ENCODE measurements around the gene SAAL1.
"Not testable (repeated sequence)": the region's sequence is repeated elsewhere in the genome, so short reads cannot be mapped to it uniquely, and the experiment has no call there.

SAAL1 gene, protein sequence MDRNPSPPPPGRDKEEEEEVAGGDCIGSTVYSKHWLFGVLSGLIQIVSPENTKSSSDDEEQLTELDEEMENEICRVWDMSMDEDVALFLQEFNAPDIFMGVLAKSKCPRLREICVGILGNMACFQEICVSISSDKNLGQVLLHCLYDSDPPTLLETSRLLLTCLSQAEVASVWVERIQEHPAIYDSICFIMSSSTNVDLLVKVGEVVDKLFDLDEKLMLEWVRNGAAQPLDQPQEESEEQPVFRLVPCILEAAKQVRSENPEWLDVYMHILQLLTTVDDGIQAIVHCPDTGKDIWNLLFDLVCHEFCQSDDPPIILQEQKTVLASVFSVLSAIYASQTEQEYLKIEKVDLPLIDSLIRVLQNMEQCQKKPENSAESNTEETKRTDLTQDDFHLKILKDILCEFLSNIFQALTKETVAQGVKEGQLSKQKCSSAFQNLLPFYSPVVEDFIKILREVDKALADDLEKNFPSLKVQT

DNA sequence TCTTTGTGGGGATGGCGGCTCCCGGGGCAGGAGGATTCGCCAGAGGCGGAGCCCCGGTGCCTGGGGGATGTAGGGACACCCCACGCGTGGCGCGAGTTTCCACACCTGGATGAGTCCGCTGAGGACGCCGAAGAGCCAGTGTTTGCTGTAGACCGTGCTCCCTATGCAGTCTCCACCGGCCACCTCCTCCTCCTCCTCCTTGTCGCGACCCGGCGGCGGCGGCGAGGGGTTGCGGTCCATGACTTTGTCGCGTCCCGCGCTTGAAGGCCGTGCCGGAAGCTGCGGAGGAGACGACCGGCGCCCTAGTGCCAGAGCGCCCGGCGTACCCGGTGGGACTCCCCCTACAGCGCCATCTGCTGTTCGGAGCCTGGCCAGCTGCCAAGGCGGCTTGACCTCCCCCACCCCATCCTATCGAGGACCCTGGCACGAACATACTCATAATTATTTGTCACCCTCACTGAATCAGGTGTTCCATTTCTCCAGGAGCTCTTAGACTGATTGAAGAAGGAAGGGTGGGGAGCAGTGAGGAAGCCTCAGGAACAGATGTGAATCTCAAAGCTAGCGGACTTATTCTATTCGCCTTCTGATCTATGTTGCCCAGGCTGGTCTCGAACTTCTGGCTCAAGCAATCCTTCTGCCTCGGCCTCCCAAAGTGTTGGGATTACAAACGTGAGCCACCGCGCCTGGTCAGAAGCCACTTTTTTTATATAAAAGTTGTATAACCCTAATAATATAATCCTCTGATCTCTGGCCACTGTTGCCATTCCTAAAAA, at the start of gene SAAL1:
Gene SAAL1, minus strand, starts transcription at position 281 of the 773 bp plus-strand sequence. Its CDS starts 41 bp downstream, at position 240.
- peak; percentile 69 for DNase-seq

DNA sequence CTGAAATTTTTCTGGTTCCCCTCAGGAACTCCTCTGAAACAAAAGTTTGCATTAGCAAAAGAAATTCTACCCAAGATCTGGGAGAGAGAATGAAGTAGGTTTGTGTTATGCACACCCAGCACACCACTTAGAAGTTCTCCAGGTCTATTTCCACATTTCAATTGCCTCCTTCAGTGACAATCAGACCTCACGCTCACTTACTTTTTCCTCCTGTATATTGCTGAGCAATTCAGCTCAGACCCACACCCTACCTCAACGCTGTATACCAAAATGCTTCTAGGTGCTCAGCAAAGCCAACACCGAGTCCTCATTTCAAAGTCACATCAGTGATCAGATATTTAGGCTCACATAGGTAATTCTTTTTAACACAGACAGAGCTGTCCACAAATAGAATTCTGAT, 45.7 kb upstream of the SAAL1 start:
- no peak for DNase-seq

DNA sequence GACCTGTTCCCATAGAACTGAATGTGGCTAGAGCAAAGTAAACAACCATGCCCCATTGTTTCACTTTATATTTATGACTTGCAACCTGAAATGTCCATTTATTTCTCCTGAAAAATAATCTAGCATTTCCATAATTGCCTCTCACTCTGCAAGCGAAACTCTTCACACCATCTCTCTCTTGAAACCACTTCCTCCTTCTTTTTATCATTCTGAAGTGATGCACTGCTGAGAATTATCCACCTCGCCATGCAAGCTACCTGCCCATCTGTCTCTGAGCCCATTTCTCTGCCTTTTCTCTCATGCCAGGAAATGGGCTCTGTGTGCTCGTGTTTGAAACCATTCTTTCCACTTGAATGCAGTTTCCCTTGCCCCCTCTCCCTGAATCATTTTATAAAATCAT, 40.0 kb upstream of the SAAL1 start:
- no peak for DNase-seq

DNA sequence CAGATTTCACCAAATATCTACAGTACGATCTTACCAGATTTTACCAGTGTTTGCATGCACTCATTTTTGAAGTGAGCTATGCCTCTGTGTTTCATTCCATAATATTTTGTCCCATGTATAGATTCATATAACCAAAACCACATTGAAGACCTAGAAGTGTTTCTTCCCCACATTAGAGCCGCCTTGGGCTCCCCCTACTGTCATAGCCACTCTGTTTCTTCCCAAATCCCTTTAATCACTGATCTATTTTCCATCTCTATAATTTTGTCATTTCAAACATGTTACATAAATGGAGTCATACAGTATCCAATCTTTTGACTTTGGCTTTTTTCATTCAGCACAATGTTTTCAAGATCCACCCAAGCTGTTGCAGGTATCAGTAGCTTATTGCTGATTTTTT, 39.1 kb upstream of the SAAL1 start:
- no peak for DNase-seq

DNA sequence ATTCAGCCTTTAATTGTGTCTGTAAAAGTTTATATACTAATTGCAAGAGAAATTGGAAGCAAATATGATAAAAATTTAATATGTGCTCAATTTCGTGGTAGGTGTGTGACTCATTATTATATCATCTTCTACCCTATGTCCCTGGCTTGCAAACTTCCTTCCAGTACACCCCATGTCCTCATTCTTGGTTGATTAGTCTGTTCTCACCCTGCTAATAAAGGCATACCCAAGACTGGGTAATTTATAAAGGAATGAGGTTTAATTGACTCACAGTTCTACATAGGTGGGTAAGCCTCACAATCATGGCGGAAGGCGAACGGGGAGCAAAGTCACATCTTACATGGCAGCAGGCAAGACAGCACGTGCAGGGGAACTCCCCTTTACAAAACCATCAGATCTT, 38.4 kb upstream of the SAAL1 start:
- no peak for DNase-seq

DNA sequence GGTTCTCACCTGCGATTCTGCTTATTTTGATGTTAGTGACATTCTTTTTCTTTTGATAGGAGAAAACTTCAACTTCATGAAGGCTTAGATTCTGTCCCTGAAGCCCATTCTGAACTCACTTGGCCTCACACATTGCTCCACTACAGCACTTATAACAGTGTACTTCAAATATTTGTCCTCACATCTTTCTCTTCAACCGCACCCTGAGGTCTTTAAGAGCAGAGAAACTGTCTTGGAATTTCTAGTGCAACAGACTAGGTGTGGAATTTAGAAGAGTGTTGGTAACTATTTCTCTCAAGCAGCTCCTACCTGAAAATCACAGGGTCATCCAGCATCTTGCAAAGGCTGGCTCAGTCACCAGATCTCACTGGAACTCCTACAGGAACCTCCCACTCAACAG, 34.3 kb upstream of the SAAL1 start:
- DNase-seq: no peak

DNA sequence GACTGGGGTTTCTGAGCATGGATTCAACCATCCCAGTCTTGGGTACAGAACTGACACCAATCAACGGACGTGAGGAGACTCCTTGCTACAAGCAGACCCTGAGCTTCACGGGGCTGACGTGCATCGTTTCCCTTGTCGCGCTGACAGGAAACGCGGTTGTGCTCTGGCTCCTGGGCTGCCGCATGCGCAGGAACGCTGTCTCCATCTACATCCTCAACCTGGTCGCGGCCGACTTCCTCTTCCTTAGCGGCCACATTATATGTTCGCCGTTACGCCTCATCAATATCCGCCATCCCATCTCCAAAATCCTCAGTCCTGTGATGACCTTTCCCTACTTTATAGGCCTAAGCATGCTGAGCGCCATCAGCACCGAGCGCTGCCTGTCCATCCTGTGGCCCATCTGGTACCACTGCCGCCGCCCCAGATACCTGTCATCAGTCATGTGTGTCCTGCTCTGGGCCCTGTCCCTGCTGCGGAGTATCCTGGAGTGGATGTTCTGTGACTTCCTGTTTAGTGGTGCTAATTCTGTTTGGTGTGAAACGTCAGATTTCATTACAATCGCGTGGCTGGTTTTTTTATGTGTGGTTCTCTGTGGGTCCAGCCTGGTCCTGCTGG, 31.4 kb upstream of the SAAL1 start:
- no peak for DNase-seq

DNA sequence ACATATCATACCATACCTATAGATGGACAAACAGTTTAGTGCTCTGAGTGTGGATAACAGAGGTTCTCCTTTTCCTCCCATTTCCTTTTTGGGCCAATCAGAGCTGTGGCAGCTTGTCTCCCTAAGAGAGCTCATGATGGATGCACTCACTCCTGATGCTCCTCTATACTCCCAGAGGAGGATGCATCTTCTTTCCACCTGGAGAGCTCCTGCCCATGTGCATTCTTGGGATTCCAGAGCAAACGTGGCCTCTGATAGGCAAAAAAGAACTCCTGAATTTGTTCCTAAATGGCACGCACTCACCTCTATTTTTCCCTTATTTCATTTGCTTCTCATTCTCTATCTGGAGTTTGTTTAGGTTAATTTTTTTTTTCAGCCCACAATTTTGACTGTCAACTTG, 29.4 kb upstream of the SAAL1 start:
- no peak for DNase-seq

DNA sequence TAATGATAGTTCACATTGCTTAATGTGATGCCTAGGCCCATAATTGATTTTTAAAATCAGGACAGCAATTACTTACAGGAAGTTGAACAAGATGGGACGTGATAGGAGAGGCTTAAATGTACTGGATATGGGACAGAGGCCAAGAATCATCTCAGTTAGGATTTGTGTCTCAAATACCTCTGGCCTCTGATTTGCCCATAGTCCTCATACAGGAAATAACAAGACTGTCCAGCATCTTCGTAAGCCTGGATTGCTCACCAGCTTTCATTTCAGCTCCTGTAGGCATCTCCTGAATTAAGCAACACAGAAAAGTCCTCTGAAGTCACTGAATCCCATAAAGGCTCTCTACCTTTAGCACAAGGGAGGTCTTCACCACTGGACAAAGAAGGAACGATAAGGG, 26.5 kb upstream of the SAAL1 start, which contains the start of gene MRGPRX3:
Gene MRGPRX3, plus strand, starts transcription at position 231 of the 400 bp plus-strand sequence. CDS start 4,632 bp downstream, outside the sequence.
- no peak for DNase-seq

DNA sequence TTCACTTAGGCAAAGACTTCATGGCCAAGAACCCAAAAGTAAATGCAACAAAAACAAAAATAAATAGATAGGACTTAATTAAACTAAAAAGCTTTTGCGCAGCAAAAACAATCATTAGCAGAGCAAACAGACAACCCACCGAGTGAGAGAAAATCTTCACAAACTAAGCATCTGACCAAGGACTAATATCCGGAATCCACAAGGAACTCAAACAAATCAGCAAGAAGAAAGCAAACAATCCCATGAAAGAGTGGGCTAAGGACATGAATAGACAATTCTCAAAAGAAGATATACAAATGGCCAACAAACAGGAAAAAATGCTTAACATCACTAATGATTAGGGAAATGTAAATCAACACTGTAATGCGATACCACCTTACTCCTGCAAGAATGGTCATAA, 25.2 kb upstream of the SAAL1 start:
- DNase-seq: not testable (repeated sequence)

DNA sequence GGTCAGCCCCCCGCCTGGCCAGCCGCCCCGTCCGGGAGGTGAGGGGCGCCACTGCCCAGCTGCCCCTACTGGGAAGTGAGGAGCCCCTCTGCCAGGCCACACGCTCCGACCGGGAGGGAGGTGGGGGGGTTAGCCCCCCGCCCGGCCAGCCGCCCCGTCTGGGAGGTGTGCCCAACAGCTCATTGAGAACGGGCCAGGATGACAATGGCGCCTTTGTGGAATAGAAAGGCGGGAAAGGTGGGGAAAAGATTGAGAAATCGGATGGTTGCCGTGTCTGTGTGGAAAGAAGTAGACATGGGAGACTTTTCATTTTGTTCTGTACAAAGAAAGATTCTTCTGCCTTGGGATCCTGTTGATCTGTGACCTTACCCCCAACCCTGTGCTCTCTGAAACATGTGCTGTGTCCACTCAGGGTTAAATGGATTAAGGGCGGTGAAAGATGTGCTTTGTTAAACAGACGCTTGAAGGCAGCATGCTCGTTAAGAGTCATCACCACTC, 15.5 kb upstream of the SAAL1 start:
- not testable (repeated sequence) for DNase-seq

DNA sequence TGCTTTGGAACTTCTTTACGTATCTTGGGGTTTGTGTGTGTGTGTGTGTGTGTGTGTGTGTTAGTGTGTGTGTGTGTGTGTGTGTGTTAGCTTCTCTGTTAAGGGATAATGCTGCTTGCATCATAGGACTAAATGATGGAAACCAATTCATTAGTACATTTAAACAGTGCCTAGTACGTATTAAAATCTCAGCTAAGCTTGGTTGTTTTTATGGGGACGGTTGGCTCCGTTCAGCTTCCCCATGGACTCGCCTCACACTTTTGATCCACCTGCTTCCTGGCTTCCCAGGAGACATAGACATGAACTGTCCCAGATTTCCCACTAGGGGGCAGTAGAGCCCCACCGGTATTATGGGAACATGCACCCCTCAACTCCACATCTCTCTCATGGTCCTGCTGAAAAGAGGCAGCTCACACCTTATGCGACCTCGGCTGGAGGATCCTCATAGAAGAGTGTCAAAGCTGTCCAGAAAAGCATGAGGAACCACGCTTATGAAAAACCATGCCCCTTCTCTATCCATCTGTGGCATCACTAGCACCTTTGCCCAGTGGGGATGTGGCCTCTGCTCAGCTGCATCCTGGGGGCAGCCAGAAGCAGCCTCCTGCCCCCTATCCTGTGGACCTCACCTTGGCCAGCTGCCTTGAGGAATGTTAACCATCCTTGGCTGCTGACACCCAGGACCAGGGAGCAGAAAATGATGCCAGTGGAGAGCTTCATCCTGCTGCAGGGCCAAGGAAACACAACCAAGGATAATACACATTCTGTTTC, 9.7 kb upstream of the SAAL1 start:
- peak; percentile 58 for DNase-seq

DNA sequence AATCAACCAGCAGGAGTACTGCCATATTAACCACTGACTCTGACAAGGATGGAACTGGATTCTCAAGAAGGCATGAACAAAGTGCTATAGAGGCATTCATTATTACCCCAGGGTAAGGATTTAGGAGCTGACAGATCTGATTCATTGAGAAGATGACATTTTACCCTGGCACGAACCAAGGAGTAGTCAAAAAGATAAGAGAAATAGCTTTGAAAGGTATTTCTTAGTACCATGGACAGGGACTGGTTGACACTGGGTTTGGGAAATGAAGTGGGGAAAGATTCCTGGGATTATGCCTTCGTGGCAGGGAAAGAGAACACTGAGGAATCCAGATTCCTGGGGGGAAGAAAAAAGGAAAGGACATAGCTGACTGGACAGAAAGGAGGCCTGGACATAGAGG, 5.1 kb upstream of the SAAL1 start:
- no peak for DNase-seq

DNA sequence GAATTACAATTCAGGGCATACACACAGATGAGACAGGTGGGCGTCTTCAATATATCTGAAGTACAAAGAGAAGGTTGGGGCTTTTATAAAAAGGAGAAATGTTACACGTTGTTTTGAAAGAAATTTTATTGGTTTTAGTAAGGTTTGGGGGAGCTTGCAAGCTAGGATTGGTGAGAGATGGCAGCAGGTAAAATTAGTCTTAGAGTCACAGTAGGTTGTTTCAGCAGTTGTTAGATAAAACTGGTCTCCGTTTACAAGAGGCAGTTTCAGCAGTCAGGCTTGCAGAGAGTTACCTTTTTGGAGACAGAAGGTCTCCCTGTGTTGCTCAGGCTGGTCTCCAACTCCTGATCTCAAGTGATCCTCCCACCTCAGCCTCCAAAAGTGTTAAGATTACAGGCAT, 2.4 kb upstream of the SAAL1 start:
- DNase-seq: no peak

DNA sequence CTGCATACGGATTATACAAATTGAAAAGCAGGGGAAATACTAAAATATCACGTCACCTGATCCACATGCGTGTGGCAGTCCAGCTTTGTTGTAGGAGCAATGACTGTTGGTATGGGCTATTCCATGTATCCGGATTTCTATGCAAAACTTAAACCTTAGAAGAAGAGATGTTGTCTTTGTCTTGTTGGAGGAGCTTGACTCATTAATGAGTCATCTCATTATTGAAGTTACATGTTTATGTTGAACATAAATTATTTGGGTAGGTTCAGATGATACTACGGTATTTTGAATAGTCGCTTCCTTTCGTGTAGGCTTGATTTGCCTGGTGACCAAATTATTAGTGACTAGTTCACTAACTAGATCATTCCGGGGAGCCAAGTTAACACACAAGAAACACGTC, 806 bp upstream of the SAAL1 start:
- no peak for DNase-seq

DNA sequence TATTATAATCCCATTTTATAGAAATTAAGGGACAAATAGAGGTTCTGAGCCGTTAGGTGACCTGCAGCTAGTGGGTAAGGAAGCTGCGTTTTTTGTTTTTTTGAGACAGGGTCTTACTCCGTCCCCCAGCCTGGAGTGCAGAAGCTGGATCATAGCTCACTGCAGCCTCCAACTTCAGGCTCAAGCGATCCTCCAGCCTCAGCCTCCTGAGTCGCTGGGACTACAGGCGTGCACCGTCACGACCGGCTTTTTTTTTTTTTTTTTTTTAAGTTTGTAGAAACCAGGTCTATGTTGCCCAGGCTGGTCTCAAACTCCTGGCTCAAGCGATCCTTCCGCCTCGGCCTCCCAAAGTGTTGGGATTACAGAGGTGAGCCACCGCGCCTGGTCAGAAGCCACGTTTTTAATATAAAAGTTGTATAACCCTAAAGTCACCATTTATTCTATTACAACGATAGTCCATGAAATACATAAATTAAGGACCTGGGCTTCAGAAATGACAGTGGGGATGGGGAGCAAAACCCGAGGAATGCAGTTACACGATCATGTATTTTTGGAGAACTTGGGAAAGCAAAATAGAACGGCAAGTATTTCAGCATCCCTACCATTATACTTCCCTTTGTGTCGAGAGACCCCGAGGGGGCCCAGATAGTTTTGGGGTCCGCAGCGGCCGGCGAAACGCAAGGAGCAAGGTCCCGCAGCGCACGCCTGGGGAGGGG, 638 bp downstream of the SAAL1 start:
- DNase-seq: no peak

DNA sequence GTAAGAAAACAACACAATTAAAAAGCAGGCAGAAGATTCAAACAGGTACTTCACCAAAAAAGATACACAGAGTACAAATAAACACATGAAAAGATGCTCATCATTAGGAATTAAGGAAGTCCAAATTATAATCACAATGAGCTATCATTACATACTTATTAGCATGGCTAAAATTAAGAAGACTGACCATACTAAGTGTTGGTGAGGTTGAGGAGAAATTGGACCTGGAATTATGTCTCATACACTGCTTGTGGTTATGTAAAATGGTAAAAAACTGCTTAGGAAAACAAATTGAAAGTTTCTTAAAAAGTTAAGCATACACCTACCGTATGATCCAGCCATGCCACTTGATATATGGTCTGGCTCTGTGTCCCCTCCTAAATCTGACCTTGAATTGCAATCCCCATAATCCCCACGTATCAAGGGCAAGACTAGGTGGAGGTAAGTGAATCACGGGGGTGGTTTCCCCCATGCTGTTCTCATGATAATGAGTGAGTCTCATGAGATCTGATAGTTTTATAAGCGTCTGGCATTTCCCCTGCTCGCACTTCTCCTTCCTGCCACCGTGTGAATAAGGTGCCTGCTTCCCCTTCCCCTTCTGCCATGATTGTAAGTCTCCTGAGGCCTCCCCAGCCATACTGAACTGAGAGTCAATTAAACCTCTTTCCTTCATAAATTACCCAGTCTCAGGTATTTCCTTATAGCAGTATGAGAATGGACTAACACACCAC, 4.8 kb downstream of the SAAL1 start:
- no peak for DNase-seq

DNA sequence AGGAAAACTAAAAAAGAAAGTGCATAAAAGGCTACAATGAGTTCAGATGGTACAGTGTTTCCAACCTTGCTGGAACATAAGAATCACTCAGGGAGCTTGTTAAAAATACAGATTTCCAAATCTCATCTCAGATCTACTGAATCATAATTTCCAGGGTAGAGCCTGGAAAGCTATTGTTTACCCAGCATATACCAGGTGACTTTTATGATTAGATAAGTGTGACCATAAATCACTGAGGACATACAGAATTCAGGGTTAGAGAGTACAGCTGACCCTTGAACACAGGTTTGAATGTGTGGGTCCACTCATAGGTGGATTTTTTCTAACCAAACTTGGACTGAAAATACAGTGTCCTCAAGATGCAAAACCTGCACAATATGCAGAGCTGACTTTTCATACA, 11.9 kb downstream of the SAAL1 start:
- no peak for DNase-seq

DNA sequence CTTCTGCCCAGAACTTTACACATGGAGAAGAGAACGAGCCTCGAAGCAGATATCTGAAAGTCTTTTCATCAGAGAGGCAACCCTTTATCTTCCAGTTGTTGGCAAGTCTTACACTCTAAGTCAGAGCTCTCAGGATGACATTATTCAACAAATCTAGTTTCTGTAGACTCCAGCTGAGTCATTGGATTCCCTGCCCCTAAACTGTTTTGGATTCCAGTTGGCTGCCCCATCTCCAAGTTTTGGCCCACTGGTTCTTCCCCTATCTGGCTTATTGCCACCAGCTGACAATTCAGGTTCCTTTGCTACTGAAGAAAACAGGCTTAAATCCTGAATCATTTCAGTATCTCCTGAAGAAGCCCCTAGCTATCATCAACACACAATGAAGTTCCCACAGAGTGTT, 14.2 kb downstream of the SAAL1 start:
- DNase-seq: no peak

DNA sequence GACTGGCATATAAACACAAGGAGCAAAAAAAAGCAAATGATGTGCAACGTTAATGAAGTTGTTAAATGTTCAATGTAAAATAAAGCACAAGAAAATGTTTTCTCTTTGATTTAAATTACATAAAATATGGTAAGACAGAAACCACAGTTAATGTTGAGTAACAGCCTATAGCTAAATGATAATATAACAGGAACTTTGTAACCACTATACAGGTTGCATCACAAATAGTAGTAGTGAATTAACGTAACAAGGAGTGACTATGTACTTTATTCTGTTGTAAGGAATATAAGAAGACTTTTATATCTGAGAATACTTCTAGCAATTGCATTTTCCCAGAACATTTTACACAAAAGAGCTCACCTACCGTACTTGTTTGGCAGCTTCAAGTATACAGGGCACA, 16.9 kb downstream of the SAAL1 start:
- no peak for DNase-seq

DNA sequence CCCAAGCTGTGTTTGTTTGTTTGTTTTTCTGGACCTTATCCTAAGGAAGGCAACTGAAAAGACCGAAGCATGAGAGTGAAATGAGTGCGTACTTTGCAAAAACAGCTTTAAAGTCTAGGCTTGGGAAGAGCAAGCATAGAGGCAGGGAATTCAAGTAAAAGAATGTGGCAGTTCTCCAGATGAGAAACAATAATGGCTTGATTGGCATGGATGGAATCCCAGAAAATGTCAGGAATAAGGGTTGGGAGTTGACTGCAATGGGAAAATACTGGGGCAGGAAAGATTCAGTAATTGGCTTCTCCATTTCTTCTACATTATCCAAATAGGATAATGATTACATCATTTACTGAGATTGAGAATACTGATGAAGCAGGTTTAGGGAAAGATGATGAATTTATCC, 17.5 kb downstream of the SAAL1 start:
- DNase-seq: no peak

All from NCI-H2029 treated with DMSO at 0.1 percent for 48 hours (cell line).